Esophagus muscularis mucosa (tissue), 4 donors: ENCODE measurements around the gene TMEM138. TPM values are rescaled to one million over a fixed set of nuclear protein-coding genes. Genes with fewer than 3 reads are reported as not detected.

Source experiments
- DNase-seq: peaks from one replicate; pipeline ENCODE4 v3.0.0-alpha.2; 2017; ENCODE audit errors: extremely low spot score
- H3K27ac ChIP-seq, 4 donors: fragments of 200-600 bp; sonication (generic); replicated peaks in 1 of 4; 1 replicate in 3 of 4; 2 replicates in 1 of 4; pipeline ENCODE4 v1.5.1; 2016 to 2019; ENCODE audit warnings: mild to moderate bottlenecking in 1 of 4
- H3K27me3 ChIP-seq, 4 donors: fragments of 200-600 bp; sonication (generic); one replicate each; pipeline versions ENCODE4 v1.5.1 to v1.6.0; 2016 to 2019
- H3K36me3 ChIP-seq, 4 donors: fragments of 200-600 bp; sonication (generic); one replicate each; pipeline ENCODE4 v1.5.1; 2016 to 2019
- H3K4me1 ChIP-seq, 4 donors: fragments of 200-600 bp; sonication (generic); one replicate each; pipeline ENCODE4 v1.5.1; 2016 to 2019
- H3K4me3 ChIP-seq, 4 donors: fragments of 200-600 bp; sonication (generic); 1 replicate in 2 of 4; 2 replicates in 2 of 4; pipeline ENCODE4 v1.5.1; 2016 to 2019; ENCODE audit warnings: mild to moderate bottlenecking in 4 of 4, moderate library complexity in 1 of 4
- H3K9me3 ChIP-seq, 4 donors: fragments of 200-600 bp; sonication (generic); 1 replicate in 3 of 4; 2 replicates in 1 of 4; pipeline ENCODE4 v1.5.1; 2016 to 2019
- EP300 ChIP-seq: sonication (generic); formaldehyde crosslinking; IDR thresholded peaks from one replicate; pipeline ENCODE4 v1.6.1; 2017; ENCODE audit warnings: antibody characterized with exemption
- POLR2A ChIP-seq: fragments of 450-650 bp; IDR thresholded peaks from one replicate; pipeline ENCODE4 v1.6.1; 2017; ENCODE audit warnings: antibody characterized with exemption, moderate library complexity, mild to moderate bottlenecking, low read depth
- POLR2AphosphoS5 ChIP-seq, 2 donors: sonication (generic); formaldehyde crosslinking; IDR thresholded peaks; one replicate each; pipeline ENCODE4 v1.6.1; 2017; ENCODE audit warnings: antibody characterized with exemption in 2 of 2
- WGBS: methylation state at CpG from one replicate; pipeline ENCODE4 v1.1.5; 2018; 5-methylcytosine and 5-hydroxymethylcytosine counted together
- intact Hi-C: fragments of 100-400 bp; cut with DNase I; formaldehyde crosslinking; loops from one replicate; pipeline ENCODE4 v1.15.1; 2023
- total RNA-seq, 4 donors: library from RNA; depleted of rRNA; stranded (reverse); fragments of >200 nt; gene quantifications; one replicate each; pipeline versions ENCODE4 v1.1.0 to v1.2.1, GENCODE V29; 2016
- TF ChIP-seq, protein P1 (sequence below), 3 experiments: fragments of 200-600 bp in 2 of 3; fragments of 450-650 bp in 1 of 3; sonication (generic) in 2 of 3; IDR thresholded peaks; one replicate each; pipeline ENCODE4 v1.5.1; 2017 to 2019; ENCODE audit warnings: antibody characterized with exemption in 3 of 3, mild to moderate bottlenecking in 2 of 3, moderate library complexity in 1 of 3

The TMEM138 gene
- total RNA-seq, 4 donors from 2014 or later: 10.4 to 22.7 (median 15.9) TPM

DNA sequence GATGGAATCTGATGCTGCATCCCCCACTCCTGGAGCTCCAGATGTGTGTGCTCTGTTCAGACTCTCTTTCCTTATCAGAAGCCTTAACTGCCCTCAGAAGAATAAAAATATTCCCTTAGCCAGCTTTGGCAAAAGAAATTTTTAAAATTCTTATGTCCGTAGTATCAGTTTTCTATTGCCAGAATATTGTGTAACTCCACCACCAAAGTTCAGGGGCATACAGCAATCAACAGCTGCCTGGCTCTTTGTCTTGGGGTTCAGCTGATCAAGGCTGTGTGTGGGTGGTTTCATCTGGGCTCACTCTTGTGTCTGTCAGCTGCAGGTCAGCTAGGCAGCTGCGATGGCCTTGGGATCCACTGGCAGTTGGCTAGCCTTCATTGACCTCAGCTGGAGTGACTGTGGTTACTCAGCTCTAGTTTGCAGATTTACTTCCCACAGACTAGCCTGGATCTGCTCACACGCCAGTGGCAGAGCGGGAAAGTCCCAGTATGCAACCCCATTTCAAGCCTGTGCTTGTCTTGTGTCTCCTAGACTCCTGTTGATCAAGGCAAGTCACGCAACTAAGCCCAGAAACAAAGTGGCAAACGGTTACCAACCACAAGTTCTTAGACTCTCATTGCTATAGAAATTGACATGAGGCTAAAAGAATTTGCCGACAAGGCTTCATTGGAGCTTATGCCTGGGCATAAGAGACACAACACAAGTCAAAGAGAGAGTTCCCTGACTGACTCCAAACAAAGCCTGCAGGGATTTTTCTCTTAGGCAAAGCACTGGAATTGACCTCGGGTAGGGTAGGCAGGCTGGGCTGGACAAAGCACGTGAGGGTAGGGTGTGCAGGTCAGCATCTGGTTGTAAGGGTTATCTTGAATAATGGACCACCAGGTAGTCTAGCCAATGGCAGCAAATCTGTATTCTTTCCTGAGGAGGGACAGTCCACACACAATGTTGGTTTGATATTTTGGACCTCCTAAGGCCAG lies 7.5 kb downstream of the TMEM138 start:
- Histone ChIP-seq H3K27ac (peak overlapping the region in 2 of 4 donors; percentile 30 to 34), H3K4me3 (no peak overlapping the region), H3K27me3 (no peaks in the 10 kb centered on the region), H3K4me1 (peaks cover 0 to 14% (median 5%) of the 10 kb centered on the region in 4 donors), H3K36me3 (peaks cover 48 to 71% (median 58%) of the 10 kb centered on the region in 4 donors), H3K9me3 (no peaks in the 10 kb centered on the region)
- intact Hi-C loops: no loop called here
- WGBS: 89% methylated on average over 9 of the region's 9 CpGs
- DNase-seq: no peak
- TF ChIP-seq EP300: no peak
- no peak for TF ChIP-seq POLR2AphosphoS5 (IDR thresholded peaks at IDR 0.05)
- TF ChIP-seq, protein P1, sequence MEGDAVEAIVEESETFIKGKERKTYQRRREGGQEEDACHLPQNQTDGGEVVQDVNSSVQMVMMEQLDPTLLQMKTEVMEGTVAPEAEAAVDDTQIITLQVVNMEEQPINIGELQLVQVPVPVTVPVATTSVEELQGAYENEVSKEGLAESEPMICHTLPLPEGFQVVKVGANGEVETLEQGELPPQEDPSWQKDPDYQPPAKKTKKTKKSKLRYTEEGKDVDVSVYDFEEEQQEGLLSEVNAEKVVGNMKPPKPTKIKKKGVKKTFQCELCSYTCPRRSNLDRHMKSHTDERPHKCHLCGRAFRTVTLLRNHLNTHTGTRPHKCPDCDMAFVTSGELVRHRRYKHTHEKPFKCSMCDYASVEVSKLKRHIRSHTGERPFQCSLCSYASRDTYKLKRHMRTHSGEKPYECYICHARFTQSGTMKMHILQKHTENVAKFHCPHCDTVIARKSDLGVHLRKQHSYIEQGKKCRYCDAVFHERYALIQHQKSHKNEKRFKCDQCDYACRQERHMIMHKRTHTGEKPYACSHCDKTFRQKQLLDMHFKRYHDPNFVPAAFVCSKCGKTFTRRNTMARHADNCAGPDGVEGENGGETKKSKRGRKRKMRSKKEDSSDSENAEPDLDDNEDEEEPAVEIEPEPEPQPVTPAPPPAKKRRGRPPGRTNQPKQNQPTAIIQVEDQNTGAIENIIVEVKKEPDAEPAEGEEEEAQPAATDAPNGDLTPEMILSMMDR (IDR thresholded peaks at IDR 0.05): no peak
- no peak for TF ChIP-seq POLR2A

DNA sequence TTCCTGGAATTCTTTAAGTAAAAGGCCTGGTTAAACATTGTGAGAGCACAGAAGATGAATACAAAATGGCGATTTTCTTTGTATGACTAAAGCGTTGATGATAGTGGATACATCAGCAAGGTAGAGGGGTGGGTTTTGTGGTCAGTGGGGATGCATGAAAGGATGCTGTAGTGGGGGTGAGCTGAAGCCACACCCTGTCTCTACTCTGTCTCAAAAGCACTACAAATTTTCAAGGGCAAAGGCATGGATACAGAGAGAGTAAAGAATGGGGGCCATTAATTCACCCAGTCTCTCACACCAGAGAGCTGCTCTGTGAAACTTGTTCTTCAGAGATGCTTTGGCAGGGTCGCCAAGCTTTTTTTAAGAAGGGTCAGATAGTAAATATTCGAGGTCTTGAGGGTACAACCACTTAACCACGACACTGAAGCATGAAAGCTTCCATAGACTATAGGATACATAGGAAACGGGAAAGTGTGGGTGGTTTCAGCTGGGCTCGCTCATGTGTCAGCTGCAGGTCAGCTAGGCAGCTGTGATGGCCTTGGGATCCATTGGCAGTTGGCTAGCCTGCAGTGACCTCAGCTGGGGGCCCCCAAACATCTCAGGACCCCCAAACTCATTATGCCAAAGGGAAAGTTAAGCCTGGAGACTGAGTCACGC lies 8.3 kb downstream of the TMEM138 start:
- Histone ChIP-seq H3K27ac (peak overlapping the region in 1 of 4 donors; percentile 30), H3K27me3 (no peaks in the 10 kb centered on the region), H3K36me3 (peaks cover 40 to 67% (median 49%) of the 10 kb centered on the region in 4 donors), H3K4me1 (peaks cover 0 to 14% (median 5%) of the 10 kb centered on the region in 4 donors), H3K9me3 (no peaks in the 10 kb centered on the region), H3K4me3 (no peak overlapping the region)
- no peak for TF ChIP-seq EP300
- 86% methylated on average over 8 of the region's 8 CpGs for WGBS
- intact Hi-C loops: no loop called here
- DNase-seq: no peak

DNA sequence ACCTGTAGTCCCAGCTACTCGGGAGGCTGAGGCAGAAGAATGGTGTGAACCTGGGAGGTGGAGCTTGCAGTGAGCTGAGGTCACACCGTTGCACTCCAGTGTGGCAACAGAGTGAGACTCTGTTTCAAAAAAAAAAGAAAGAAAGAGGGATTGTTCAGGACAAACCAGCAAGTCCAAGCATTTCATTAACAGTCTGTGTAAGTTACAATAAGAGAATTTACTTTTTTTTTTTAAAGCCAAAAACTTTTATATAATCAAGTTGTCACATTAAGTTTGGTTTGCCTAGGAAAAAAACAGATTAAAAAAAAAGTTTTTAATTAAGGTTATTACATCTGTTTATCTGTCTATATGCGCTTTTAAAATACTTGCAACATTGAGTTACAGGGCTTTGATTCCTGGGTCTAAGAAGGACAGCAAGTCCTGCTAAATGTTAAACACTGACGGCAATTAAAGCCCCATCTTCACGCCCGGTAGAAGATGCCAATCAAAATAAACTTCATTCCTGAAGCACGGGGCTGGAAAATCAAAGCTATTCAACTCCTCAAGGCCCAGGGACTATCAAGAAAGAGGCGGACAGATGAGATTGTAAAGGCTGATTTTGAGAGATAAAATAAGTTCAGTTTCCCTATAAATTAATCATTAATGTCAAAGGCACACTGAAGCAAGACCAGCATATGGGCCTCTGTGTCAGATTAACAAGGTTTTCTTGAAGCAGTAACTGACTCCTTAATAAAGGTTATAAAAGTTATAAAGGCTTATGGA lies 10.7 kb downstream of the TMEM138 start:
- no peak overlapping the region for H3K27ac ChIP-seq
- H3K4me1 ChIP-seq: peaks cover 0 to 14% (median 5%) of the 10 kb centered on the region in 4 donors
- TF ChIP-seq, protein P1 (IDR thresholded peaks at IDR 0.05): no peak
- TF ChIP-seq EP300 (no peak), POLR2A (no peak), POLR2AphosphoS5 (IDR thresholded peaks at IDR 0.05) (no peak)
- intact Hi-C loops: no loop called here
- no peak for DNase-seq
- WGBS: 66% methylated on average over 8 of the region's 8 CpGs
- H3K27me3 ChIP-seq: no peaks in the 10 kb centered on the region
- peaks cover 18 to 56% (median 28%) of the 10 kb centered on the region in 4 donors for H3K36me3 ChIP-seq
- H3K9me3 ChIP-seq: no peaks in the 10 kb centered on the region
- H3K4me3 ChIP-seq: no peak overlapping the region

DNA sequence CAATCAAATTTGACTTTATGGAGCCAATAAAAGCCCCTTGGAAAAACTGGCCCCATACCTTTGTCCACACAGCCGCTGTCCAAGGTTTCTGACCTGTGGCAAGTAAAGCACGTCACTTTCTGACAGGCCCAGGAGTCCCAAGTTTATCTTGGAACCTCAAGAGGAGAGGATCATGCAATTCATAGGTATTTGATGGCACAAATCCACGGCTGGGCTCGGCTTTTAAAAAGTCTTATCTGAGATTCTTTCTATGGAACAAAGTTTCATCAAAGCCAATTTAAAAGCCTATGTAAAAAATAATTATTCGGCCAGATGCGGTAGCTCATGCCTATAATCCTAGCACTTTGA lies 13.6 kb downstream of the TMEM138 start:
- TF ChIP-seq EP300: no peak
- Histone ChIP-seq H3K4me1 (peaks cover 0 to 13% (median 4%) of the 10 kb centered on the region in 4 donors), H3K36me3 (peaks cover 0 to 27% (median 2%) of the 10 kb centered on the region in 4 donors), H3K27me3 (no peaks in the 10 kb centered on the region), H3K4me3 (no peak overlapping the region), H3K27ac (no peak overlapping the region), H3K9me3 (no peaks in the 10 kb centered on the region)
- 85% methylated on average over 6 of the region's 6 CpGs for WGBS
- no peak for DNase-seq
- intact Hi-C loops: no loop called here

DNA sequence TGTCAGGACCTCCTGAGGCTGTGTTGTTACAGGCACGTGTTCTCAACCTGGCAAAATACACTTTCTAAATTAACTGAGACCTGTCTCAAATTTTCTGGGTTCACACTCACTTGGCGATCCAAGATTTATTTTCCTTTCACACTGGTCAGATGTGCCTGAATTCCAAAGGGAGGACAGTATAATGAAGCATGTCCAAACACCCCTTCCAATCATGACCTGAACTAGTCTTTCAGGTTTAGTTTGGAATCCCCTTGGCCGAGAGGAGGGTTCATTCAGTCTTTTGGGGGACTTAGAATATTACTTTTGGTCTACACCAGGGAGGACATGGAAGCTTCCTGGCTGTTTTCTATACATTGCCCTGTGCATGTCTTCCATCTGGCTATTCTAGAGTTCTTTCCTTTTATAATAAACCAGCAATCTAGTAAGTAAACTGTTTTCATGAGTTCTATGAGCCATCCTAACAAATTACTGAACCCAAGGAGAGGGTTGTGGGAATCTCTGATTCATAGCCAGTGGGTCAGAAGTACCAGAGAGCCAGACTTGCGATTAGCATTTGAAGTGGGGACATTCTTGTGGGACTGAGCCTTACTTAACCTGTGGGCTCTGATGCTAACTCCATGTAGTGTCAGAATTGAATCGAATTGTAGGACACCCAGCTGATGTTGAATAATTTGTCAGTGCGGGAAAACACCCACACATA lies 15.4 kb downstream of the TMEM138 start:
- Histone ChIP-seq H3K4me3 (no peak overlapping the region), H3K4me1 (peaks cover 0 to 11% (median 4%) of the 10 kb centered on the region in 4 donors), H3K36me3 (peaks cover 0 to 20% (median 2%) of the 10 kb centered on the region in 4 donors), H3K9me3 (no peaks in the 10 kb centered on the region), H3K27ac (no peak overlapping the region), H3K27me3 (no peaks in the 10 kb centered on the region)
- DNase-seq: no peak
- no peak for TF ChIP-seq POLR2AphosphoS5 (IDR thresholded peaks at IDR 0.05)
- TF ChIP-seq, protein P1 (IDR thresholded peaks at IDR 0.05): no peak
- TF ChIP-seq POLR2A: no peak
- TF ChIP-seq EP300: no peak
- 94% methylated on average over 6 of the region's 6 CpGs for WGBS
- intact Hi-C loops: no loop called here
